Stimulated activated CD4-positive, alpha-beta T cell treated with anti-CD3 and anti-CD28 coated beads, Interleukin-15, amount 100 ng/mL, for 48 hours (primary cell): ENCODE data around the gene TJP2.
A peak's percentile ranks its signal among the peaks of the same experiment; 100 is the strongest.
"Not testable (repeated sequence)": the region's sequence is repeated elsewhere in the genome, so short reads cannot be mapped to it uniquely, and the experiment has no call there.

Experiments used
- DNase-seq, 2 donors: peaks; one replicate each; pipeline ENCODE4 v3.0.0-alpha.2; 2020; ENCODE audit warnings: low read depth in 2 of 2

TJP2 gene

DNA sequence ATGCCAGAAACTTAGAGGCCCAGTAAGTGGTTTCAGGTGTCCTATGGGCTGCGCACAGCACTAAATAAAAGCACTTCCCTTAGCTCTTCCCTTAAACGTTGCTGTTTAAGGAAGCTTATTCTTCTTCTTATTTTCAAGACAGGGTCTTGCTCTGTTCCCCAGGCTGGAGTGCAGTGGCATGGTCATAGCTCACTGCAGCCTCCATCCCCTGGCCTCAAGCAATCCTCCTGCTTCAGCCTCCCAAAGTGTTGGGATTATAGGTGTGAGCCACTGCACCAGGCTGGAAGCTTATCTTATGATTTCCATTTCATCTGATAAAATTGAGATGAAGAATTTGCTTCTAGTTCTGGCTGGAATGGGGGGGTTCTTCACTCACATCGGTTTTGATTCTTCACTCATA, 15.6 kb upstream of the TJP2 start:
- DNase-seq, result no peak

- DNase-seq, result not testable (repeated sequence)
Measured at GRCh38 chr9:69164573-69164972, 9.5 kb upstream of the TJP2 start.

GRCh38 chr9:69165581-69165980, 8.5 kb upstream of the TJP2 start:
- DNase-seq, result no peak

DNA sequence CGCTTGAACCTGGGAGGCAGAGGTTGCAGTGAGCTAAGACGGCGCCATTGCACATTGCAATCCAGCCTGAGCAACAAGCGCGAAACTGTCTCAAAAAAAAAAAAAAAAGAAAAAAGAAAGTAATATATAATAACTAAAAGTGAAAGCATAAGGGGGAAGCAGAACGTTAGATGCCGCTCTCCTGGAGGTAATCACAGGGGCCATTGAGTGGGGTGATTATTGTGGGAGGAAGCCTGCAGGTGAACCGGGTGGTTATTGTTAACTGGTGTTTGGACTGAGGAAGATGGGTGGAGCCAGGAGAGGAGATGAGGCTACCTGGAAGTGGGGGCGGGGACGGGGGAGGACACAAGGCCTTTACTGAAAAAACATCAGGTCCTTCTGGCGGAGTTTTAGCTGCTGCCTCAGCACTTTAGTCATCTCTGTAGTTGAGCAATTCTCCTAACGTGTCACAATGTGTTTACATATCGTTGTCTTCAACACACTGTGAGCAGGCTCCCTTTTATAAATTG, 5.3 kb upstream of the TJP2 start:
- DNase-seq, result peak; percentile 51 to 70

GRCh38 chr9:69170231-69170630, 3.8 kb upstream of the TJP2 start:
- no peak for DNase-seq

DNA sequence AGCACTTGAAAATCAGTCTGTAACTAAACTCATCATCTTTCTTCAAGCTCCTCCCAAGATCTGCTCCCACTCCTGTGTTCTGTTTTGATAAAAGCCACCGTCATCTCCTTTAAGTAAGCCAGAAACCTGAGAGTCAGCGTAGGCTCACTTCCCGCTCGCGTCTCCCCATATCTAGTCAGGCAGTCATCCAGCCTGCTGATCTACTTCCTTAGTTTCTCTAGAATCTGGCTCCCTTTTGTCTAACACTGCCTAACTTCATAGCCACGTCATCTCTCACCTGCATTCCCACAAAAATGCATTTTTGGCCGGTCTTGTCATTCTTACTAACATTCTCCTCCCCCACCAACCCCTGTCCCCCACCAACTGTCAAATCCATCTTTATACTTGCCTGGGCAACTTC, 3.0 kb upstream of the TJP2 start:
- DNase-seq, result no peak

DNA sequence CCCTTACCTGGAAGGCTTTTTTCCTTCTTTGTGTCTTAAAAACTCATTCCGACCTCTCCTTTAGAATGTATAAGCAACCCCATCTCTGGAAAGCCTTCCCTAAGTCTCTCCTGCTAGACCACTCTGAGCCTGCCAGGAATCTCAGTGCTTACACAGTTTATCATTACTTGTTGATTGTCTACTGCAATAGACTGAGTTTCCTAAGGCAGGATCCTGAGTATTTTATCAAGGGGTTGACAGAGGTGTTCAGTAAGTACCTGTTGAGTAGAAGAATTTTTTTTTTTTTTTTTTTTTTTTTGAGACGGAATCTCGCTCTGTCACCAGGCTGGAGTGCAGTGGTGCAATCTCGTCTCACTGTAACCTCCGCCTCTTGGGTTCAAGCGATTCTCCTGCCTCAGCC, 2.6 kb upstream of the TJP2 start:
- no peak for DNase-seq

DNA sequence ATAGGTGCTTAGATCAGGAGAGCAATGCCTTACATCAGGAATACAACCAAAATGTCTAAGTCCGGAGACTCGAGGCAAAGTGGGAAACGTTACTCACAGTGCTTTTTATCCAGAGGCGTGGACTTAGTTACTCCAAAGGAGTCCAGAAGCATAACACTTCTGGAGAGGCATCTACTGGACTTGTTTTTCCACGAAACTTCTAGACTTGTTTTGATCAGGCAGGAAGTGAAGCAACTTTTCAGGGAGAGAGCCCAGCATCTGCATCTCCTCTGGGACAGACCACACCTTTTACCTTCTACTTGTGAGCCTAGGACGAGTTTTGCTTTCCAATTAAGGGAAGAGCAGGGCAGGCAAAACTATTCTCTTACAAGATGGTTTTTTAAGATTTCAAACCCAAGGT, 1.2 kb upstream of the TJP2 start:
- no peak for DNase-seq

GRCh38 chr9:69173497-69173890, 583 bp upstream of the TJP2 start:
- DNase-seq, result no peak

GRCh38 chr9:69174616-69175463, 763 bp downstream of the TJP2 start:
- DNase-seq, result peak in 1 of 2 donors; percentile 41

DNA sequence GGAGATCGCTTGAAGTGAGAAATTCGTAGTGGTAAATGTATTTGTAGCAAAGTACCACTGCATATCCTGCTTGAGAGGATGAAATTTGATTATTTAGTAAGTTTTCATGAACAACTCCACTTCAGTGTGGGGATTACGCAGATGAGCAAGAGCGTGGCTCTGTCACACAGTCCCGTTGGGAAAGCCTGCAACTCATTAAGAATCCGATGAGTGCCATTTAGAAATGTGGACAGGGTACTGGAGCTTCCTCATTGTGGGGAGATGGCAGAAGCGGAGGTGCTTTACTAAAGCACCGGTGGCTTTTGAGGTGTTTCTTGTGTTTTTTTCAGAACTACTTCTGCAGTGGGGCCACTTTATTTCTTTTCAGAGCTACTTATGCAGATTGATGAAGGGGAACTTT, 1.4 kb downstream of the TJP2 start:
- DNase-seq, result no peak

- no peak for DNase-seq
Measured at GRCh38 chr9:69176471-69177171, 2.5 kb downstream of the TJP2 start.

DNA sequence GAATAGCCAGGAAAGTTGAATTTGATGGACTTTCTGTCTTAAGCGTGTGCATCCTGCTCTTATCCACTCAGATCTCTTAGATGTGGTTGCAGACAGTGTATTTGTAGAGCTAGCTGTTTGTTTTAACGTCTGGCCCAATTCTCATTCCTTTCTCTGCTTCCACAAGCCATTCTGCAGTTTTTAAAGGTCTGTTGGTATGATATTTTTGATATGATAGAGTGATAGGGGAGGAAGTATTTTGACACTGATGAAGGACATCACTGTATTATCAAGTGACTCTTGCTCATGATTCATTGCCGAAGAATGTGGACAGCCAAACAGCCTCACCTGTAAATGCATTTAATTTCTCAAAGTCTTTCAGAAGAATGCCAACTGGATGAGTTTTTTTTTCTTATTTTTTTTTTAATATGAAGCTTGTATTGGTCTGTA, 4.5 kb downstream of the TJP2 start:
- no peak for DNase-seq

- DNase-seq, result no peak
Measured at GRCh38 chr9:69179037-69179436, 5.0 kb downstream of the TJP2 start.

- no peak for DNase-seq
Measured at GRCh38 chr9:69180200-69180599, 6.1 kb downstream of the TJP2 start.

DNA sequence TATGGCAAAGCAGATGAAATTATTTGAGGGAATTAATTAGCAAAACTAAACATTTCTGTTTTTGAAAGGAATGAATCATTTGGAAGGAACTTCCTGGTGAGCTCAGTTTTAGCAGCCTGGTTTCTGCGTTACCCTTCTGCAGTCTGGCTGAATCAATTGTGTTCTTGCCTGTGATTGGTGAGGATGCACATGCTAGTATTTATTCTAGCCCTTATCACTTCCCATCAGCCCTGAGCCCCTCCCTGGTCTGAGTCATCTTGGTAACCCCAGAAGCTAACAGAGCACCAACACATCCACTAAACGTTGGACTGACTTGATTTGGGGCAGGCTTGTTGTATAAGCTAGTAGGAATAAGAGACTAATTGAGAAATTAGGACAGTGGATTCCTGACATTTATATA, 6.6 kb downstream of the TJP2 start:
- DNase-seq, result peak; percentile 35 to 39

DNA sequence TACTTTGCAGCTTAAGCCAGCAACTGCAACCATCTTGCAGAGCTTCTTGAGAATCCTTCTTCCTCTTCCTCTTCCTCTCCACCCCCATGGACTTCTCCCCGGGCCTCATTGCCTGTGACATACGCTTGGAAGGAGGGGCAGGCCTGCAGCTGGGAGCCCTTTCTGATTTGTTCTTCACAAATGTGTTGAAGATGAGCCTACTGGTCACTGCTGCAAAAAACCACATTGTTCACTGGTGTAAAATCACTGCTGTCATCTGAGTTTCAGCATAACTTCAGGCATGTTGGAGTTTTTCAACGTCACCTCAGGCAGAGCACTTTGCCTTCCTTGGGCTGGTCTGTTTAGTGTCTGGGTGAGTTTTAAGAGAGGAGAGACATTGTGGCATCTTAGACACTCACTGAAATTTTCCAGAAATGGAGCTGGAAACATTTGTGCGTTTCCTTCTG, 7.9 kb downstream of the TJP2 start:
- DNase-seq, result no peak

DNA sequence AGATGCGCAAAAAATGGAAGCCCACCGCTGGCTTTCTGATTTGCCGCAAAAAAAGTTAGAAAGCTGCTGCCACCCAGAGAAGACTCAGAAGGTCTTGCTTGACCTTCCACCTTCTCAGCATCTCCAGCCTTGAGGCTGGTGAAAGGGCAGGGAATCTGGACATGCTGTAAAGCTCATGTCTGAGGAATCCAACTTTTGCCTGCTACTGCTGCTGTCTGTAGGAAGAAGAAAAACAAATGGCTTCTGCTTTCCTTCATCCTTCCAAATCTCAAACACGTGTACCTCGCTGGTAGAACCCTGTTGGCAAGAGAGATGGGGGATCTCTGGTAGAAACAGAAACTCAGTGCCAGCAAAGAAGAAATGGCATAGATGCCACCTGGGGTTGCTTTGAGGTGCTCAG, 10.2 kb downstream of the TJP2 start:
- DNase-seq, result no peak

DNA sequence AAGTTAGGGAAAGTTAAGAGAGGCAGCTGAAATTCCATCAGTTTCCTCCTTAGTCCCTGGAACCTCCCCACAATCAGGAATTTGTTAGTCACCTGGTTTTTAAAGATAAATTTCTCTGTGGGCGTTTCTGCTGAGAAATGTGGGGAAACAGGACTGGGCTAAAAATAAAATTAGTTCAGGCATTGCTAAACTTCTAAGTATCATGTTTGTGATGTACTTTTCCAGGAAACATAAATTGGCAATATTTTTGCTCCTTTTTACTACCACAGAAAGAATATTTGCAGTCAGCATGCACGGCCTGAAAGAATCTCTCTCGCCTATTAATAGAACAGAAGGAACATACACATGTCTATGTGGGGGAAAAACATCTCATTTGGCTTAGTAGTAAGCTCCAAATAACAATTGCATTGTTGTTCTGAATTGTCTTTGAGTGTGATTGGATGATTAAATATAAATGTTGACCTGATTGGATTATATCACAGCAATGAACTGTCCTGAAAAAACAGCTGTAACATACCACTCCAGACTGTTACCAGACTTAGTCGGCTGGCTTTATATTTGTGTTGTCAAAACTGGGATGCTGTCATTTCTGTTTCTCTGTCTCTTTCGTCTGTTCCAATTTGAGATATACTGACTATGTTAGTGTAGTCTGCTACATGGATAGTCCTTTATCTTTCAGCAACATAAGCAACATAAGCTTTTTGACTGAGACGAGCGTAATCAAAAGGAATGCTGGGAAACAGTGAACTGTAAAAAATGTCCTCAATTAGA, 12.9 kb downstream of the TJP2 start:
- no peak for DNase-seq

GRCh38 chr9:69188975-69189374, 14.9 kb downstream of the TJP2 start:
- no peak for DNase-seq

DNA sequence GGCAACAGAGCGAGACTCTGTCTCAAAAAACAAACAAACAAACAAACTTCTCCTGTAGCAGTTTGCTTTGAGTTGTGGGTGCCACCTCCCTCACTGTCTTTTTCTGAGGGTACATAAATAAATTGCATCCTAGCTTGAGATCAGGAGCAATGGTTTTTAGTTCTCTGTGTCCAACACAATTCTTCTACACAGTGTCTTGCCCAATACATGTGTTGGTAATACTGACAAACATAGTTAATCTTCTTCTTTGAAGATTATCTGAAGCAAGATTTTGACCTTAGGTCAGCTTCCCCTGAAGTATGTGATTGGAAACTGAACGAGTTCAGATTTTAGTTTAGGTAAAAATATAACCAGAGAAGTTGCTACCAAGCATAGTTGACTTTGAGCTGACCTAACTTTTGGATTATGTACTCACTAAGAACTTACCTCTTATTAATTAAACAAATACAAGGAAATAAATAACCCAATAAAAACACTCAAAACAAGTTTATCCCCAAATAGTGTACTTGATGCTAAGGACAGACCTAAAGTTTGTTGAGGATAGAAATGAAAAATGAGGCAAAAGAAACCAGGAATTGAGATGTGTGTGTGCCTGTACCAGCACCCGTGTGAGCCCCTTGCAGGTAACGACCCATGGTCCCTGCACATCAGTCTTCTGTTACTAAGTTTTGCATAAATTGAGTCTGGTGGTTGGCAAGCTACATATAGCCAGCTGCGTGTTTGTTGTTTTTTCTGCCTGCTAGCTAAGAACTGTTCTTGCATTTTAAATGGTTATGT, 16.2 kb downstream of the TJP2 start:
- DNase-seq, result no peak

- no peak for DNase-seq
Measured at GRCh38 chr9:69190863-69191181, 16.7 kb downstream of the TJP2 start.
